Medulla oblongata (tissue), 1 donor: Measurements from ENCODE around the gene PCDHGA9.
"Not testable (repeated sequence)": the region's sequence is repeated elsewhere in the genome, so short reads cannot be mapped to it uniquely, and the experiment has no call there.

Experiments used
- DNase-seq: peaks from one replicate; pipeline ENCODE4 v3.0.0-alpha.2; 2015; ENCODE audit errors: extremely low spot score

Gene PCDHGA9

GRCh38 chr5:141402553-141403243, at the start of gene PCDHGA9:
Gene PCDHGA9, plus strand, starts transcription at chr5:141402778. Its CDS starts 175 bp downstream, at chr5:141402953.
- DNase-seq = peak; percentile 27

GRCh38 chr5:141354900-141355469, 47.6 kb upstream of the PCDHGA9 start, which contains the start of gene PCDHGA4:
Gene PCDHGA4, plus strand, starts transcription at chr5:141355021. Its CDS starts 87 bp downstream, at chr5:141355108.
- no peak for DNase-seq

DNA sequence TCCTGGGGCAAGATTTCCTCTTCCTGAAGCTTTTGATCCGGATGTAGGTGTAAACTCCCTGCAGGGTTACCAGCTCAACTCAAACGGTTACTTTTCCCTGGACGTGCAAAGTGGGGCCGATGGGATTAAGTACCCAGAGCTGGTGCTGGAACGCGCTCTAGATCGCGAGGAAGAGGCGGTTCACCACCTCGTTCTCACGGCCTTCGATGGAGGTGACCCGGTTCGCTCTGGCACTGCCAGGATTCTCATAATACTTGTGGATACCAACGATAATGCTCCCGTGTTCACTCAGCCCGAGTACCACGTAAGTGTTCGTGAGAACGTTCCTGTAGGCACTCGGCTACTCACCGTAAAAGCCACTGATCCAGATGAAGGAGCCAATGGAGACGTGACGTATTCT, 46.9 kb upstream of the PCDHGA9 start:
- no peak for DNase-seq

- no peak for DNase-seq
Observed at GRCh38 chr5:141356133-141356532, 46.4 kb upstream of the PCDHGA9 start.

DNA sequence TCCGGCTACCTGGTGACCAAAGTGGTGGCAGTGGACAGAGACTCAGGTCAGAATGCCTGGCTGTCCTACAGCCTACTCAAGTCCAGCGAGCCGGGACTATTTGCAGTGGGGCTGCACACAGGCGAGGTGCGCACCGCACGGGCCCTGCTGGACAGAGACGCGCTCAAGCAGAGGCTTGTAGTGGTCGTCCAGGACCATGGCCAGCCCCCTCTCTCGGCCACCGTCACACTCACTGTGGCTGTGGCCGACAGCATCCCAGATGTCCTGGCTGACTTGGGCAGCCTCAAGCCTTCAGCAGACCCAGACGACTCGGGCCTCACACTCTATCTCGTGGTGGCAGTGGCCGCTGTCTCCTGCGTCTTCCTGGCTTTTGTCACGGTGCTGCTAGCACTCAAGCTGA, 45.6 kb upstream of the PCDHGA9 start:
- DNase-seq = no peak

DNA sequence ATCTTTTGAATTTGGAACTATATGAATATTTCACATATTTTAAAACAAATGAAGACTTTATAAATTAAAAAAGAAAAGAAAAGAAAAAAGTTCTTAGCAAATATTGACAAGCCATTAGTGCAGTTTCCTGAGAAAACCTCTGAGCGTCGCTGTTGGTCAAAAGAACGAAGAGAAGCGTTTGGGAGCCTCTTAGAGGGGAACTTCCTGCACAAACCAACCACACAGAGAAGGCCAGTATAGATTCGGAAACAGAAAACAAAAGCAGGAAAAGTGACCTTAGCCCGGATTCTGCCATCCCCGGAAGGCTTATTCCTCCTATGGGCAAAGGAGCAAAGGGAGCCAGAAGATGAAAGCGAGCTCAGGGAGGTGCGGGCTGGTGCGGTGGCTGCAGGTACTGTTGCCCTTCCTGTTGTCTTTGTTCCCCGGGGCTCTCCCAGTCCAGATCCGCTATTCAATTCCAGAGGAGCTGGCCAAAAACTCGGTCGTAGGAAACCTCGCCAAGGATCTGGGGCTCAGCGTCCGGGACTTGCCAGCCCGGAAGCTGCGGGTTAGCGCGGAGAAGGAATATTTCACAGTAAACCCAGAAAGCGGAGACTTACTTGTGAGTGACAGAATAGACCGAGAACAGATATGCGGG, 42.7 kb upstream of the PCDHGA9 start, which contains the start of gene PCDHGB2:
PCDHGB2 (plus strand) TSS at position 205 of the 637 bp plus-strand sequence; CDS start at position 347, 142 bp downstream.
- peak; percentile 30 for DNase-seq

GRCh38 chr5:141360685-141361084, 41.9 kb upstream of the PCDHGA9 start:
- no peak for DNase-seq

DNA sequence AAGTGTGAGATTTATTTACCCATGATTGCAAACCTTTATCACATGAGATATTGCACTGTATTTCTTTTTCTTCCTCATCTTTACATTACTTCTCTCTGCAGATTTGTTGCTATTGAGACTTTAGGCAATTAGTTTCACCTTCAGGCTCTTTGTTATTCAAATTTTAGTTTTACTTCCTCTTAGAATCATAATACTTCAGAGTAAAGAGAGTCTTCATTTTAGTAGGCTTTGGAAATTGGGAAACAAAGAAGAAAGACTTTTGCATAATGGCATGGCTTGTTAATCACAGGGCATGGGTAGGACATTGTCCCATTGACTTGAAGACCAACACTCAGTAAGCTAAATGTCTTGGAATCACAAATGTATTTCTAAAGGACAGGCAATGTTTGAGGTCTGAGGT, 39.9 kb upstream of the PCDHGA9 start:
- DNase-seq = no peak

GRCh38 chr5:141363952-141364660, 38.5 kb upstream of the PCDHGA9 start, which contains the start of gene PCDHGA5:
Gene PCDHGA5, plus strand, starts transcription at chr5:141364162. Its CDS starts 169 bp downstream, at chr5:141364331.
- no peak for DNase-seq

- no peak for DNase-seq
Observed at GRCh38 chr5:141366016-141366896, 36.3 kb upstream of the PCDHGA9 start.

GRCh38 chr5:141369994-141370848, 32.4 kb upstream of the PCDHGA9 start, which contains the start of gene PCDHGB3:
Gene PCDHGB3, plus strand, starts transcription at chr5:141370242. Its CDS starts 153 bp downstream, at chr5:141370395.
- peak; percentile 4 for DNase-seq

DNA sequence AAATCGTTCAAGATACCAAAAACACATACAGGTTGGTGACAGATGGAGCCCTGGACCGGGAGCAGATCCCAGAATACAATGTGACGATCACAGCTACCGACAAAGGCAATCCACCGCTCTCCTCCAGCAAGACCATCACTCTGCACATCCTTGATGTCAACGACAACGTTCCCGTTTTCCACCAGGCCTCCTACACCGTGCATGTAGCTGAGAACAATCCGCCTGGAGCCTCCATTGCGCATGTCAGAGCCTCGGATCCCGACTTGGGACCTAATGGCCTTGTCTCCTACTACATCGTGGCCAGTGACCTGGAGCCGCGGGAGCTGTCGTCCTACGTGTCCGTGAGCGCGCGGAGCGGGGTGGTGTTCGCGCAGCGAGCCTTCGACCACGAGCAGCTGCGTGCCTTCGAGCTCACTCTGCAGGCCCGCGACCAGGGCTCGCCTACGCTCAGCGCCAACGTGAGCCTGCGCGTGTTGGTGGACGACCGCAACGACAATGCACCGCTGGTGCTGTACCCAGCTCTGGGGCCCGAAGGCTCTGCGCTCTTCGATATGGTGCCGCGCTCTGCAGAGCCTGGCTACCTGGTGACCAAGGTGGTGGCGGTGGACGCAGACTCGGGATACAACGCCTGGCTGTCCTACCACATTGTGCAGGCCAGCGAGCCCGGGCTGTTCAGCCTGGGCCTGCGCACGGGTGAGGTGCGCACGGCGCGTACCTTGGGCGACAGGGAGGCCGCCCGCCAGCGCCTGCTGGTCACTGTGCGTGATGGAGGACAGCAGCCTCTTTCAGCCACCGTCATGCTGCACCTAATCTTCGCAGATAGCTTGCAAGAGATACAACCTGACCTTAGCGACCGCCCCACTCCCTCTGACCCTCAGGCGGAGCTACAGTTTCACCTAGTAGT, 30.8 kb upstream of the PCDHGA9 start:
- DNase-seq = no peak

DNA sequence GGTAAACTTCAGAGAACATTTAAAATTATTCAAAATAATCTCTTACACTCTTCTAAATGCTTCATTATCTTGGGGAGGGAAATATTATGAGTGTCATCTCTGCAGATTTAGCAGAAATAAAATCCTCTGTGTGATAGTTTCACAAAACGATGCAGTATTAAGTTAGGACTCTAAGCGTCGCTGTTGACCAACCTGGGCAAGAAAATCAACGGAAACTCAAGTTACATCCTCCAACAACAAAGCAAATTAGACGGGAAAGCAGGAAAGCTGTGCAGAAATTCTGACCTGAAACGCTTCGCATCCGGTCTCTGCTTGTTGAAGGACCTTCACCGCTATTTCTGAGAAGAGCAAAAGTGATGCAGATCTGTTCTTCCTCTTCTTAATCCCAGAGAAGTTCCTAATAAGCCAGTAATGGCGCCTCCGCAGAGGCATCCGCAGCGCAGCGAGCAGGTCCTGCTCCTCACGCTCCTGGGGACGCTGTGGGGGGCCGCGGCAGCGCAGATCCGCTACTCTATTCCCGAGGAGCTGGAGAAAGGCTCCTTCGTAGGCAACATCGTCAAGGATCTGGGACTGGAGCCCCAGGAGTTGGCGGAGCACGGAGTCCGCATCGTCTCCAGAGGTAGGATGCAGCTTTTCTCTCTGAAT, 28.8 kb upstream of the PCDHGA9 start, which contains the start of gene PCDHGA6:
PCDHGA6 (plus strand) TSS at position 219 of the 645 bp plus-strand sequence; CDS start at position 412, 193 bp downstream.
- DNase-seq = no peak

DNA sequence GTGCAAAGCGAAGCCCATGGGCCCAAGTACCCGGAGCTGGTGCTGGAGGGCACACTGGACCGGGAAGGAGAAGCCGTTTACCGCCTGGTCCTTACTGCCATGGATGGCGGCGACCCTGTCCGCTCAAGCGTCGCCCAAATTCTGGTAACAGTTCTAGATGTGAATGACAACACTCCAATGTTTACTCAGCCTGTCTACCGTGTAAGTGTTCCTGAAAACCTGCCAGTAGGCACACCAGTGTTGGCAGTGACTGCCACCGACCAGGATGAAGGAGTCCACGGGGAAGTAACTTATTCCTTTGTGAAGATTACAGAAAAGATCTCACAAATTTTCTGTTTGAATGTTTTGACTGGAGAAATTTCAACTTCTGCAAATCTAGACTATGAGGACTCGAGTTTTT, 28.0 kb upstream of the PCDHGA9 start:
- DNase-seq = no peak

GRCh38 chr5:141375444-141376155, 27.0 kb upstream of the PCDHGA9 start:
- DNase-seq = not testable (repeated sequence)

- DNase-seq = no peak
Observed at GRCh38 chr5:141382469-141383294, 19.9 kb upstream of the PCDHGA9 start, which contains the start of gene PCDHGA7. Gene PCDHGA7, plus strand, starts transcription at chr5:141382742. Its CDS starts 158 bp downstream, at chr5:141382900.

DNA sequence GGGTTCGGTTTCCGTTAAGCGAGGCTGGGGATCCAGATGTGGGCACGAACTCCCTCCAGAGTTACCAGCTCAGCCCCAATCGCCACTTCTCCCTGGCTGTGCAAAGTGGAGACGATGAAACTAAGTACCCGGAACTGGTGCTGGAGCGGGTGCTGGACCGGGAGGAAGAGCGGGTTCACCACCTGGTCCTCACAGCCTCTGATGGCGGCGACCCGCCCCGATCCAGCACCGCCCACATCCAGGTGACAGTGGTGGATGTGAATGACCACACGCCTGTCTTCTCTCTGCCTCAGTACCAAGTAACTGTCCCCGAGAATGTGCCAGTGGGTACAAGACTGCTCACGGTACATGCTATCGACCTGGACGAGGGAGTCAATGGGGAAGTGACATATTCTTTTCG, 19.2 kb upstream of the PCDHGA9 start:
- DNase-seq = no peak
